GM12878 (cell line): Measurements from ENCODE around the gene LPIN1. TPM values are rescaled to one million over a fixed set of nuclear protein-coding genes. Genes with fewer than 3 reads are reported as not detected.

Source experiments
- ATF3 ChIP-seq: IDR thresholded peaks from 2 replicates; pipeline ENCODE4 v1.6.1; 2011; ENCODE audit warnings: low read depth, mild to moderate bottlenecking, low read length, moderate library complexity, borderline replicate concordance; ENCODE audit errors: extremely low read depth
- ATF7 ChIP-seq: fragments of 450-650 bp; IDR thresholded peaks from 2 replicates; pipeline ENCODE4 v1.6.1; 2016; ENCODE audit warnings: low read depth, mild to moderate bottlenecking
- BMI1 ChIP-seq: fragments of 450-650 bp; IDR thresholded peaks from 2 replicates; pipeline ENCODE4 v1.6.1; 2016; ENCODE audit warnings: mild to moderate bottlenecking, moderate library complexity, borderline replicate concordance
- CBX5 ChIP-seq: sonication (generic); IDR thresholded peaks from 2 replicates; pipeline ENCODE4 v1.6.1; 2016; ENCODE audit warnings: low read depth, moderate library complexity, mild to moderate bottlenecking, inconsistent platforms
- EP300 ChIP-seq, 2 experiments: fragments of 150-350 bp in 1 of 2; IDR thresholded peaks; 2 replicates each; pipeline ENCODE4 v1.6.1; 2011 to 2012; ENCODE audit warnings: low read depth in 2 of 2, low read length in 2 of 2, borderline replicate concordance in 1 of 2, improper control_type of control experiment in 1 of 2, inconsistent platforms in 1 of 2; ENCODE audit not compliant: control insufficient read depth in 1 of 2
- FOS ChIP-seq: IDR thresholded peaks from 3 replicates; pipeline ENCODE4 v1.6.1; 2011; ENCODE audit warnings: borderline replicate concordance; ENCODE audit not compliant: insufficient read length; ENCODE audit errors: extremely low read depth
- FOXM1 ChIP-seq: IDR thresholded peaks from 2 replicates; pipeline ENCODE4 v1.6.1; 2012; ENCODE audit warnings: low read depth, mild to moderate bottlenecking, inconsistent platforms, low read length, moderate library complexity
- GABPA ChIP-seq: IDR thresholded peaks from 2 replicates; pipeline ENCODE4 v1.6.1; 2014; ENCODE audit warnings: antibody characterized with exemption, low read depth, mild to moderate bottlenecking, inconsistent platforms
- HDGF ChIP-seq: fragments of 450-650 bp; IDR thresholded peaks from 2 replicates; pipeline ENCODE4 v1.6.1; 2016; ENCODE audit warnings: antibody characterized with exemption
- MLLT1 ChIP-seq: fragments of 450-650 bp; IDR thresholded peaks from 2 replicates; pipeline ENCODE4 v1.6.1; 2016; ENCODE audit warnings: mild to moderate bottlenecking
- MXI1 ChIP-seq: fragments of 150-350 bp; IDR thresholded peaks from 2 replicates; pipeline ENCODE4 v1.6.1; 2011; ENCODE audit warnings: low read depth, mild to moderate bottlenecking, inconsistent platforms, low read length, improper control_type of control experiment
- MYB ChIP-seq: fragments of 150-350 bp; IDR thresholded peaks from 2 replicates; pipeline ENCODE4 v1.6.1; 2014; ENCODE audit warnings: mild to moderate bottlenecking, low read depth, low read length, borderline replicate concordance
- NFXL1 ChIP-seq: fragments of 450-650 bp; IDR thresholded peaks from 2 replicates; pipeline ENCODE4 v1.6.1; 2017; ENCODE audit warnings: antibody characterized with exemption, mild to moderate bottlenecking, borderline replicate concordance
- NR2C2 ChIP-seq: IDR thresholded peaks from 2 replicates; pipeline ENCODE4 v1.6.1; 2011; ENCODE audit warnings: borderline replicate concordance, low read depth; ENCODE audit not compliant: control insufficient read depth, insufficient read length
- RAD21 ChIP-seq: IDR thresholded peaks from 2 replicates; pipeline ENCODE4 v1.6.1; 2011; ENCODE audit warnings: mild to moderate bottlenecking, low read depth, low read length, moderate library complexity; ENCODE audit not compliant: insufficient read depth
- RBBP5 ChIP-seq: fragments of 200-600 bp; sonication (generic); conservative IDR thresholded peaks from 2 replicates; pipeline ENCODE4 v1.6.1; 2016
- SMAD5 ChIP-seq: IDR thresholded peaks from 2 replicates; pipeline ENCODE4 v1.6.1; 2016; ENCODE audit warnings: antibody characterized with exemption, low read depth
- SREBF2 ChIP-seq: IDR thresholded peaks from 2 replicates; pipeline ENCODE4 v1.6.1; 2012; ENCODE audit warnings: mild to moderate bottlenecking, low read length
- TARDBP ChIP-seq: IDR thresholded peaks from 2 replicates; pipeline ENCODE4 v1.6.1; 2016; ENCODE audit warnings: borderline replicate concordance
- TCF12 ChIP-seq: IDR thresholded peaks from 2 replicates; pipeline ENCODE4 v1.6.1; 2011; ENCODE audit warnings: low read depth, mild to moderate bottlenecking, low read length
- WRNIP1 ChIP-seq: IDR thresholded peaks from 2 replicates; pipeline ENCODE4 v1.6.1; 2011; ENCODE audit warnings: low read depth, low read length, improper control_type of control experiment, borderline replicate concordance
- ZNF207 ChIP-seq: fragments of 450-650 bp; IDR thresholded peaks from 2 replicates; pipeline ENCODE4 v1.6.1; 2014; ENCODE audit warnings: antibody characterized with exemption, mild to moderate bottlenecking, borderline replicate concordance
- polyA plus RNA-seq, 11 experiments: library from polyadenylated mRNA; depleted of rRNA in 4 of 11; unstranded in 6 of 11; stranded (reverse) in 5 of 11; fragments of >200 nt; fragmentation: Nextera tagmentation in 4 of 11; fragmentation: Illumina TruSeq in 1 of 11; extraction: Ambion mirVana in 4 of 11; extraction: Trizol in 1 of 11; gene quantifications; 1 replicate in 1 of 11; 2 replicates in 10 of 11; pipeline versions ENCODE4 v1.2.1 to v1.2.3, GENCODE V29; 2011 to 2016; ENCODE audit warnings: inconsistent platforms in 2 of 11, missing spikeins in 2 of 11, low read depth in 1 of 11
- total RNA-seq, 4 experiments: library from RNA; depleted of rRNA in 3 of 4; stranded (reverse); fragments of >200 nt in 3 of 4; fragmentation: Illumina TruSeq in 1 of 4; extraction: Trizol in 1 of 4; gene quantifications; 2 replicates each; pipeline versions ENCODE4 v1.2.1 to v1.2.3, GENCODE V29; 2013 to 2021
- TF ChIP-seq, protein P1 (sequence below): IDR thresholded peaks from 2 replicates; pipeline ENCODE4 v1.6.1; 2012; ENCODE audit warnings: low read length, inconsistent platforms
- TF ChIP-seq, protein P2 (sequence below): fragments of 450-650 bp; IDR thresholded peaks from 2 replicates; pipeline ENCODE4 v1.6.1; 2017; ENCODE audit warnings: antibody characterized with exemption, mild to moderate bottlenecking, moderate library complexity
- TF ChIP-seq, protein P3 (sequence below): fragments of 450-650 bp; IDR thresholded peaks from 2 replicates; pipeline ENCODE4 v1.6.1; 2017; ENCODE audit warnings: low read depth, mild to moderate bottlenecking, moderate library complexity

Gene LPIN1
- total and polyA plus RNA-seq, 10 of the 15 experiments (the other 5 are each of a cell fraction or from before 2014, with no cell fraction given), result 18.8 to 82.5 (median 50.3) TPM

- TF ChIP-seq MXI1 (peak; percentile 93), RBBP5 (no peak), FOXM1 (no peak; the same call in 1 of the 2 replicates), SMAD5 (no peak), MLLT1 (0 out of 2 replicates have a peak, but pooled peaks have one; percentile 38), FOS (no peak), GABPA (peak; percentile 62), BMI1 (no peak), EP300 (IDR thresholded peaks at IDR 0.05; ENCODE audit: borderline replicate concordance in 1 of 2, control insufficient read depth in 1 of 2, low read depth in 2 of 2, low read length in 2 of 2) (no peak), RAD21 (no peak), CBX5 (no peak), ATF3 (no peak), ZNF207 (no peak), SREBF2 (no peak), TCF12 (no peak), TARDBP (no peak), HDGF (0 out of 2 replicates have a peak, but pooled peaks have one; percentile 47), NR2C2 (no peak), NFXL1 (no peak), ATF7 (peak; percentile 41; the same call in 1 of the 2 replicates), WRNIP1 (no peak), MYB (no peak)
- TF ChIP-seq, protein P1, sequence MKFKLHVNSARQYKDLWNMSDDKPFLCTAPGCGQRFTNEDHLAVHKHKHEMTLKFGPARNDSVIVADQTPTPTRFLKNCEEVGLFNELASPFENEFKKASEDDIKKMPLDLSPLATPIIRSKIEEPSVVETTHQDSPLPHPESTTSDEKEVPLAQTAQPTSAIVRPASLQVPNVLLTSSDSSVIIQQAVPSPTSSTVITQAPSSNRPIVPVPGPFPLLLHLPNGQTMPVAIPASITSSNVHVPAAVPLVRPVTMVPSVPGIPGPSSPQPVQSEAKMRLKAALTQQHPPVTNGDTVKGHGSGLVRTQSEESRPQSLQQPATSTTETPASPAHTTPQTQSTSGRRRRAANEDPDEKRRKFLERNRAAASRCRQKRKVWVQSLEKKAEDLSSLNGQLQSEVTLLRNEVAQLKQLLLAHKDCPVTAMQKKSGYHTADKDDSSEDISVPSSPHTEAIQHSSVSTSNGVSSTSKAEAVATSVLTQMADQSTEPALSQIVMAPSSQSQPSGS, result no peak
- TF ChIP-seq, protein P2, sequence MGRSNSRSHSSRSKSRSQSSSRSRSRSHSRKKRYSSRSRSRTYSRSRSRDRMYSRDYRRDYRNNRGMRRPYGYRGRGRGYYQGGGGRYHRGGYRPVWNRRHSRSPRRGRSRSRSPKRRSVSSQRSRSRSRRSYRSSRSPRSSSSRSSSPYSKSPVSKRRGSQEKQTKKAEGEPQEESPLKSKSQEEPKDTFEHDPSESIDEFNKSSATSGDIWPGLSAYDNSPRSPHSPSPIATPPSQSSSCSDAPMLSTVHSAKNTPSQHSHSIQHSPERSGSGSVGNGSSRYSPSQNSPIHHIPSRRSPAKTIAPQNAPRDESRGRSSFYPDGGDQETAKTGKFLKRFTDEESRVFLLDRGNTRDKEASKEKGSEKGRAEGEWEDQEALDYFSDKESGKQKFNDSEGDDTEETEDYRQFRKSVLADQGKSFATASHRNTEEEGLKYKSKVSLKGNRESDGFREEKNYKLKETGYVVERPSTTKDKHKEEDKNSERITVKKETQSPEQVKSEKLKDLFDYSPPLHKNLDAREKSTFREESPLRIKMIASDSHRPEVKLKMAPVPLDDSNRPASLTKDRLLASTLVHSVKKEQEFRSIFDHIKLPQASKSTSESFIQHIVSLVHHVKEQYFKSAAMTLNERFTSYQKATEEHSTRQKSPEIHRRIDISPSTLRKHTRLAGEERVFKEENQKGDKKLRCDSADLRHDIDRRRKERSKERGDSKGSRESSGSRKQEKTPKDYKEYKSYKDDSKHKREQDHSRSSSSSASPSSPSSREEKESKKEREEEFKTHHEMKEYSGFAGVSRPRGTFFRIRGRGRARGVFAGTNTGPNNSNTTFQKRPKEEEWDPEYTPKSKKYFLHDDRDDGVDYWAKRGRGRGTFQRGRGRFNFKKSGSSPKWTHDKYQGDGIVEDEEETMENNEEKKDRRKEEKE, result no peak
- TF ChIP-seq, protein P3, sequence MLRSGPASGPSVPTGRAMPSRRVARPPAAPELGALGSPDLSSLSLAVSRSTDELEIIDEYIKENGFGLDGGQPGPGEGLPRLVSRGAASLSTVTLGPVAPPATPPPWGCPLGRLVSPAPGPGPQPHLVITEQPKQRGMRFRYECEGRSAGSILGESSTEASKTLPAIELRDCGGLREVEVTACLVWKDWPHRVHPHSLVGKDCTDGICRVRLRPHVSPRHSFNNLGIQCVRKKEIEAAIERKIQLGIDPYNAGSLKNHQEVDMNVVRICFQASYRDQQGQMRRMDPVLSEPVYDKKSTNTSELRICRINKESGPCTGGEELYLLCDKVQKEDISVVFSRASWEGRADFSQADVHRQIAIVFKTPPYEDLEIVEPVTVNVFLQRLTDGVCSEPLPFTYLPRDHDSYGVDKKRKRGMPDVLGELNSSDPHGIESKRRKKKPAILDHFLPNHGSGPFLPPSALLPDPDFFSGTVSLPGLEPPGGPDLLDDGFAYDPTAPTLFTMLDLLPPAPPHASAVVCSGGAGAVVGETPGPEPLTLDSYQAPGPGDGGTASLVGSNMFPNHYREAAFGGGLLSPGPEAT, result no peak
Observed at GRCh38 chr2:11775384-11775783, 29.0 kb downstream of the LPIN1 start (continued).
